Epithelial cell of esophagus (primary cell): ENCODE results near the gene LYZL6.

Experiments
- DNase-seq: peaks from one replicate; pipeline ENCODE4 v3.0.0; 2010; ENCODE audit warnings: low read depth
- H3K4me3 ChIP-seq: 2 replicates; pipeline ENCODE4 v1.5.1; 2011; ENCODE audit warnings: mild to moderate bottlenecking, low read length, control low read depth
- TF ChIP-seq, protein P1 (sequence below): IDR thresholded peaks from 2 replicates; pipeline ENCODE4 v1.5.1; 2011; ENCODE audit warnings: low read depth, mild to moderate bottlenecking, low read length, control low read depth, inconsistent platforms; ENCODE audit not compliant: insufficient read depth; ENCODE audit errors: missing control alignments

The LYZL6 gene

DNA sequence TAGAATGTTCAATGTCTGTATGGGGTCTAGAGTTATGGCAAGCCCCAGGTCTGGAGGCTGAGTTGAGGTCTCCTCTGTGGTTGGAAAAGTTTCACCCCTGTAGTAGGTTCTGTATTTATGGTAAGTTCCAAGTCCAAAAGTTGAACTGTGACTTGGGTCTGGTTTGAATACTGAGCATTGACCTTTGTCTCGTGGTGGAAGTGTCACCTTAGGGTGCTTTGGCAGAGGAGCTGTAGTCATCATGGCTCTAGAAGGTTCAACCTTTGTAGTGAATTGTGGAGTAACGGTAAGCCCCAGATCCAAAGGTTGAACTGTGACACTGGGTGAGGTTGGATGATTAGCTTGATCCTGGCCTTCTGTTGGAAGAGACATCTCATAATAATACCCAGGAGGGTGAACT, 30.6 kb downstream of the LYZL6 start:
- TF ChIP-seq, protein P1, sequence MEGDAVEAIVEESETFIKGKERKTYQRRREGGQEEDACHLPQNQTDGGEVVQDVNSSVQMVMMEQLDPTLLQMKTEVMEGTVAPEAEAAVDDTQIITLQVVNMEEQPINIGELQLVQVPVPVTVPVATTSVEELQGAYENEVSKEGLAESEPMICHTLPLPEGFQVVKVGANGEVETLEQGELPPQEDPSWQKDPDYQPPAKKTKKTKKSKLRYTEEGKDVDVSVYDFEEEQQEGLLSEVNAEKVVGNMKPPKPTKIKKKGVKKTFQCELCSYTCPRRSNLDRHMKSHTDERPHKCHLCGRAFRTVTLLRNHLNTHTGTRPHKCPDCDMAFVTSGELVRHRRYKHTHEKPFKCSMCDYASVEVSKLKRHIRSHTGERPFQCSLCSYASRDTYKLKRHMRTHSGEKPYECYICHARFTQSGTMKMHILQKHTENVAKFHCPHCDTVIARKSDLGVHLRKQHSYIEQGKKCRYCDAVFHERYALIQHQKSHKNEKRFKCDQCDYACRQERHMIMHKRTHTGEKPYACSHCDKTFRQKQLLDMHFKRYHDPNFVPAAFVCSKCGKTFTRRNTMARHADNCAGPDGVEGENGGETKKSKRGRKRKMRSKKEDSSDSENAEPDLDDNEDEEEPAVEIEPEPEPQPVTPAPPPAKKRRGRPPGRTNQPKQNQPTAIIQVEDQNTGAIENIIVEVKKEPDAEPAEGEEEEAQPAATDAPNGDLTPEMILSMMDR, result no peak
- H3K4me3 ChIP-seq, result no peak overlapping the region
- DNase-seq, result no peak

DNA sequence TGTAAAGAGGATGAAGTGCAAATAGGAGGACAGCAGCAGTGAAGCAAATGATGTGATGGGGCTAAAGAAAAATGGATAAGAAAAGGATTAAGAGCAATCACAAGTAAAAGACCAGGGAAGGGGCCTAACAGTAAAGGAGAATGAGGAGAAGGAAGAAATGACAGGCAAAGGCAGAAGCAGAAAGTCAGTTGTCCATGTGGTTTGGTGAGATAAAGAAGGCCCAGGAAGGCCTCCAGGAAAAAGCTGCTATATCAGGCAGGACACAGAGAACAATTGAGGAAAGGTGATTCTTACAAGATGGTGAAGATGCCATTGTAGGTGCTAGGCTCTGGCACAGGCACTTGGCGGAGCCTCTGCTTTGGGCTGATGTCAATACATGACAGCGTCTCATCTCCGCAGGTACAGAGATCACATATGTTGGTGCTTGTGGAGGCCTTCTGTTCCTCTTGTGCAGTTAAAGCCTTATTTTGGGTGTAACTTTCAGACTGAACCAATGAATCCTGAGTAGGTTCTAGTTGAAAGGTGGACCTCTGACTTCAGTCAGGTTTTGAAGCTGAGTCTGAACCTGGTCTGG, 31.1 kb downstream of the LYZL6 start:
- TF ChIP-seq, protein P1, result no peak
- no peak for DNase-seq
- H3K4me3 ChIP-seq, result no peak overlapping the region

DNA sequence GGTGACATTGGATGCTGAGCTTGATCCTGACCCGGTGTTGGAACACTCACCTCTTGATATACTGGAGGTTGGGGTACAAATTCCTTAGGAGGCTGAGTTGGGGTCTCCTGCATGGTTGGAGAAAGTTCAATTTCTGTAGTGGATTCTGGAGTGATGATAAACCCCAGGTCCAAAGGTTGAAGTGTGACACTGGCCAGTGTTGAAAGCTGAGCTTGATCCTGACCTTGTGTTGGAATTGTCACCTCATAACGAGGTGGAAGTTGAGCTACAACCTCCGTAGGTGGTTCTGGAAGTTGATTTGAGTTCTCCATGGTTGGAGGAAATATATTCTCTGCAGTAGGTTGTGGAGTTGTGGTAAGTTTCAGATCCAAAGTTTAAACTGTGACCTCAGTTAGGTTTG, 34.1 kb downstream of the LYZL6 start:
- TF ChIP-seq, protein P1, result no peak
- DNase-seq, result no peak
- no peak overlapping the region for H3K4me3 ChIP-seq

DNA sequence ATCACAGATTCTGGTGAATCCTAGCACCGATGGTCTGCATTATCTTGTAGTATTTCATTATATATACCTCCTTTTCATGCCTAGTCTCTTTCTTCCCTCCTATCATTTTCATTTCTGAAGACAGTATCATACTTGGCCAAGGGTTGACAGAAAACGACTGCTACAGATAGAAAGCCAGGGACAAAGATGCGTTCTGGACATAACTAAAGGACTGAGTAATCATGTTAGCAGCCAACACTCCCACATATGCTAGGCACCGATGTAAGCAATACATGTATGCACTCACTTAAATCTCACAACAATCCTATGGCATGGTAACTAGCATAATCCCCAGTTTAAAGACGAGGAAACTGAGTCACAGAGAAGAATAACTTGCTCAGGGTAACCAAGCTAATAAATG, 35.8 kb downstream of the LYZL6 start:
- TF ChIP-seq, protein P1, result no peak
- DNase-seq, result no peak
- H3K4me3 ChIP-seq, result no peak overlapping the region

DNA sequence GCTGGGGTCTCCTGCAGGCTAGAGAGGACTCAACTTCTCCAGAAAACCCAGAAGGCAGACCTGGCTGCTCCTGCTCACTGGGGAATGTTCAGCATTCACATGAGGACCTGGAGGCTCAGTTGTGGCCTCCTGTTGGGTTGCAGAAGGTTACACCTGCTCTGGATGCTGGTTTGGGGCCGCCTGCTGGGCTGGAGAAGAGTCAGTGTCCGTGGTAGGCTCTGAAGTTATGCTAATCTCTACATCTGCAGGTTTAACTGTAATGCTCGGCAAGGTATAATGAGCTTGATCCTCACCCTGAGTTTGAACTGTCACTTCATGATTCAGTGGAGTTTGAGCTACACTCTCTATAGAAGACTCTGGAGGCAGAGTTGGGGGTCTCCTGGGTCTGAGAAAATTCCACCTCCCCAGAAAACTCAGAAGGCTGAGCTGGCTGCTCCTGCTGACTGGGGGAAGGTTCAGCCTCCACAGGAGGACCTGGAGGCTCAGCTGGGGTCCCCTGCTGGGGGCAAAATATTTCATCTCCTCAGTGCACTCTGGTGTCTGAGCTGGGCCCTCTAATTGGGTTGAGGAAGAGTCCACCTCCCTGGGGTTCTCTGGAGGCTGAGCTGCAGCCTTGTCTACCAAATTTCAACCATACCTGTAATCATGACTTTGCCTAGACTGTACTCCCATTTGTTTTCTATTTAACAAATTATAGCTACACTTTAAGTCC, 36.4 kb downstream of the LYZL6 start:
- no peak for DNase-seq
- H3K4me3 ChIP-seq, result no peak overlapping the region
- TF ChIP-seq, protein P1, result no peak

DNA sequence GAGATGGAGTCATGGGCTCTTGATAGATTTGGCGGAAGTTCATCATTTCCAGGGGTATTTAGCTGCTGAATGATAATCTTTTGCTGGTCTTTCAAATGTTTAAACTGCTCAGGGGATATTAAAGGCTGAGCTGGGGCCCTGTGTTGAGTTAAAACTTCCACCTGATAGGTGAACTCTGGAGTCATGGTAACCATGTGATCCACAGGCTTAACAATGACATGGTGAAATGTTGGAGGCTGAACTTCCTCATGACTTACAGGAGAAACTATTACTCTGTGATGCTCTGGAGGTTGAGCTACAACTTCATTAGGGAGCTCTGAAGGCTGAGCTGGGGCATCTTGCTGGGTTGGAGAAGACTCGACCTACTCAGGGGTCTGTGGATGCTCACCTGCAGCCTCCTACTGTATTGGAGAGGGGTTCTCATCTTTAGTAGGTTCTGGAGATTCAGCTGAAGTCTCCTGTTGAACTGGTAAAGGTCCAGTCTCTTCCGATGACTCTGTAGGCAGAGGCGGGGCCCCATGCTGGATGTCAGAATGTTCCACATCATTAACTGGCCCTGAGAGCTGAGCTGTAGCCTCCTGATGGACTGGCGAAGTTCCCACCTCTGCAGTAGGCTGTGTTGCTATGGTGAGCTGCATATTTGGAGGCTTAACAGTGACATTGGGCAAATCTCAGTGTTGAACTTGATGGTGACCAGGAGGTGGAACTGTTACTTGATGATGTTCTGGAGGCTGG, 37.2 kb downstream of the LYZL6 start:
- DNase-seq, result no peak
- H3K4me3 ChIP-seq, result no peak overlapping the region
- TF ChIP-seq, protein P1, result no peak

DNA sequence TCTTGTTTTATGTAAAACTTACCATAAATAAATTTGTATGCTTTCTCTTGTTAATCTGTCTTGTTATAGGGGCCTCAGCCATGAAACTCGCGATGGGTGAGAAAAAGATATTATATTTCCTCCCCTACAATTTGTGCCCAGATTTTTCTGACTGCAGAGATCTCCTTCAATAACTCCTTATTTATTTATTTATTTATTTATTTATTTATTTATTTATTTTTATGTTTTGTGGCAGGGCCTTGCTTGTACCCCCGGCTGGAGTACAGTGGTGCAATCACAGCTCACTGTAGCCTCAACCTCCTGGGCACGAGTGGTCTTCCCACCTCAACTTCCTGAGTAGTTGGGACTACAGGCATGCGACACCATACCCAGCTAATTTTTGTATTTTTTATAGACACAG, 40.1 kb downstream of the LYZL6 start:
- H3K4me3 ChIP-seq, result no peak overlapping the region
- no peak for DNase-seq
- TF ChIP-seq, protein P1, result no peak
